PC-9 (cell line): ENCODE data around the gene KIF26B.

Experiments used
- CTCF ChIP-seq: fragments of 200-600 bp; sonication (generic); conservative IDR thresholded peaks from 2 replicates; pipeline ENCODE4 v1.6.1; 2017; ENCODE audit warnings: mixed run types, antibody characterized with exemption, mild to moderate bottlenecking, moderate library complexity
- EZH2 ChIP-seq: fragments of 200-600 bp; sonication (generic); IDR thresholded peaks from 2 replicates; pipeline ENCODE4 v1.8.0; 2017; ENCODE audit warnings: antibody characterized with exemption, low read depth

GRCh38 chr1:245327842-245328241 is 173.1 kb downstream of the KIF26B start:
- TF ChIP-seq CTCF (no peak), EZH2 (no peak)
